Measurements from ENCODE around the gene TTC34.

GRCh38 chr1:2791027-2791760 is 10.3 kb downstream of the TTC34 start:
- no peak for TF ChIP-seq POLR2A (IDR thresholded peaks at IDR 0.05)
- TF ChIP-seq CTCF (IDR thresholded peaks at IDR 0.05) = no peak
- no peak for TF ChIP-seq POLR2AphosphoS5 (IDR thresholded peaks at IDR 0.05)
- TF ChIP-seq EP300 (IDR thresholded peaks at IDR 0.05; ENCODE audit: low read depth) = no peak
